HUES64 (cell line): Measurements from ENCODE around the gene CRNN. TPM values are rescaled to one million over a fixed set of nuclear protein-coding genes. Genes with fewer than 3 reads are reported as not detected.

ENCODE experiments used
- H3K27ac ChIP-seq: 2 replicates; pipeline ENCODE4 v1.7.0; 2013; ENCODE audit warnings: low read depth, low read length, inconsistent platforms
- H3K27me3 ChIP-seq: 2 replicates; pipeline ENCODE4 v1.6.1; 2013; ENCODE audit warnings: mild to moderate bottlenecking, low read length; ENCODE audit not compliant: insufficient read depth
- H3K36me3 ChIP-seq: 2 replicates; pipeline ENCODE4 v1.6.1; 2013; ENCODE audit warnings: mild to moderate bottlenecking, low read length; ENCODE audit not compliant: insufficient read depth
- H3K4me1 ChIP-seq: 2 replicates; pipeline ENCODE4 v1.6.1; 2013; ENCODE audit warnings: mild to moderate bottlenecking, low read length, moderate library complexity; ENCODE audit not compliant: insufficient read depth
- H3K4me3 ChIP-seq: 2 replicates; pipeline ENCODE4 v1.5.1; 2013; ENCODE audit warnings: mild to moderate bottlenecking, low read length, moderate library complexity
- H3K9ac ChIP-seq: 2 replicates; pipeline ENCODE4 v1.6.1; 2013; ENCODE audit warnings: mild to moderate bottlenecking, low read depth, low read length
- H3K9me3 ChIP-seq: 2 replicates; pipeline ENCODE4 v1.6.1; 2013; ENCODE audit warnings: low read depth, low read length; ENCODE audit not compliant: insufficient read depth
- whole genome bisulfite sequencing: fragments of 150-250, 120-280 bp; methylation state at CpG from one replicate; pipeline ENCODE4 v1.1.7; 2013; ENCODE audit warnings: missing lambda C conversion rate; 5-methylcytosine and 5-hydroxymethylcytosine counted together
- polyA plus RNA-seq, 2 experiments: library from polyadenylated mRNA; stranded (reverse); fragments of 50-300 nt; gene quantifications; one replicate each; pipeline ENCODE4 v1.2.3, GENCODE V29; 2013

CRNN gene
- polyA plus RNA-seq (2013, experiment 1 of 2) = not detected
- polyA plus RNA-seq (2013, experiment 2 of 2) = not detected

GRCh38 chr1:152413909-152414308 is at the start of gene CRNN:
CRNN (minus strand) TSS chr1:152414263; CDS start chr1:152412233, 2,030 bp downstream.
- H3K9ac ChIP-seq = no peak within 1 kb of the TSS
- WGBS = 72% methylated on average over 3 of the region's 3 CpGs
- H3K9me3 ChIP-seq = peaks cover 96% of the 10 kb centered on the region
- no peak within 1 kb of the TSS for H3K4me3 ChIP-seq
- H3K36me3 ChIP-seq = no peaks in the 10 kb centered on the region
- H3K27ac ChIP-seq = no peak within 1 kb of the TSS
- no peaks in the 10 kb centered on the region for H3K27me3 ChIP-seq
- no peaks in the 10 kb centered on the region for H3K4me1 ChIP-seq

- Histone ChIP-seq H3K9ac (no peak overlapping the region), H3K27me3 (no peaks in the 10 kb centered on the region), H3K27ac (no peak overlapping the region), H3K4me3 (no peak overlapping the region), H3K9me3 (peaks cover 66% of the 10 kb centered on the region), H3K4me1 (no peaks in the 10 kb centered on the region), H3K36me3 (no peaks in the 10 kb centered on the region)
- 93% methylated on average over 26 of the region's 26 CpGs for WGBS
These were observed 48.6 kb upstream of the CRNN start for GRCh38 chr1:152462636-152463035.

- no peak overlapping the region for H3K4me3 ChIP-seq
- H3K9me3 ChIP-seq = peaks cover 66% of the 10 kb centered on the region
- 23% methylated on average over 6 of the region's 6 CpGs for WGBS
- no peaks in the 10 kb centered on the region for H3K27me3 ChIP-seq
- no peaks in the 10 kb centered on the region for H3K36me3 ChIP-seq
- no peak overlapping the region for H3K27ac ChIP-seq
- H3K4me1 ChIP-seq = no peaks in the 10 kb centered on the region
- no peak overlapping the region for H3K9ac ChIP-seq
These were observed 47.5 kb upstream of the CRNN start for GRCh38 chr1:152461544-152461943.

- H3K9ac ChIP-seq = no peak overlapping the region
- no peaks in the 10 kb centered on the region for H3K36me3 ChIP-seq
- peaks cover 64% of the 10 kb centered on the region for H3K9me3 ChIP-seq
- no peaks in the 10 kb centered on the region for H3K4me1 ChIP-seq
- no peak overlapping the region for H3K4me3 ChIP-seq
- WGBS = 72% methylated on average over 3 of the region's 3 CpGs
- H3K27ac ChIP-seq = no peak overlapping the region
- H3K27me3 ChIP-seq = no peaks in the 10 kb centered on the region
These were observed 46.5 kb upstream of the CRNN start for GRCh38 chr1:152460529-152460899.

GRCh38 chr1:152459596-152460528 is 45.8 kb upstream of the CRNN start:
- H3K27ac ChIP-seq = no peak overlapping the region
- H3K4me1 ChIP-seq = no peaks in the 10 kb centered on the region
- WGBS = 62% methylated on average over 8 of the region's 8 CpGs
- no peak overlapping the region for H3K4me3 ChIP-seq
- no peaks in the 10 kb centered on the region for H3K27me3 ChIP-seq
- peaks cover 63% of the 10 kb centered on the region for H3K9me3 ChIP-seq
- no peak overlapping the region for H3K9ac ChIP-seq
- H3K36me3 ChIP-seq = no peaks in the 10 kb centered on the region

- 46% methylated on average over 11 of the region's 11 CpGs for WGBS
- Histone ChIP-seq H3K9me3 (peaks cover 71% of the 10 kb centered on the region), H3K36me3 (no peaks in the 10 kb centered on the region), H3K27me3 (no peaks in the 10 kb centered on the region), H3K4me3 (no peak overlapping the region), H3K27ac (no peak overlapping the region), H3K9ac (no peak overlapping the region), H3K4me1 (no peaks in the 10 kb centered on the region)
These were observed 44.5 kb upstream of the CRNN start for GRCh38 chr1:152458384-152459185.

- 52% methylated on average over 2 of the region's 2 CpGs for WGBS
- Histone ChIP-seq H3K4me3 (no peak overlapping the region), H3K4me1 (no peaks in the 10 kb centered on the region), H3K27ac (no peak overlapping the region), H3K9ac (no peak overlapping the region), H3K27me3 (no peaks in the 10 kb centered on the region), H3K36me3 (no peaks in the 10 kb centered on the region), H3K9me3 (peaks cover 72% of the 10 kb centered on the region)
These were observed 43.5 kb upstream of the CRNN start for GRCh38 chr1:152457561-152457960.

- Histone ChIP-seq H3K27me3 (no peaks in the 10 kb centered on the region), H3K4me3 (no peak overlapping the region), H3K27ac (no peak overlapping the region), H3K9ac (no peak overlapping the region), H3K9me3 (peaks cover 76% of the 10 kb centered on the region), H3K4me1 (no peaks in the 10 kb centered on the region), H3K36me3 (no peaks in the 10 kb centered on the region)
- 100% methylated on average over 1 of the region's 1 CpG for WGBS
These were observed 43.0 kb upstream of the CRNN start for GRCh38 chr1:152457071-152457470.

GRCh38 chr1:152451254-152451653 is 37.2 kb upstream of the CRNN start:
- no peaks in the 10 kb centered on the region for H3K27me3 ChIP-seq
- WGBS = 70% methylated on average over 6 of the region's 6 CpGs

GRCh38 chr1:152449661-152450060 is 35.6 kb upstream of the CRNN start:
- H3K9me3 ChIP-seq = peaks cover 94% of the 10 kb centered on the region
- no peaks in the 10 kb centered on the region for H3K36me3 ChIP-seq
- H3K9ac ChIP-seq = no peak overlapping the region
- no peak overlapping the region for H3K27ac ChIP-seq
- 85% methylated on average over 2 of the region's 2 CpGs for WGBS
- H3K4me3 ChIP-seq = no peak overlapping the region
- H3K27me3 ChIP-seq = no peaks in the 10 kb centered on the region
- no peaks in the 10 kb centered on the region for H3K4me1 ChIP-seq

More at GRCh38 chr1:152451254-152451653, 37.2 kb upstream of the CRNN start:
- H3K4me1 ChIP-seq = no peaks in the 10 kb centered on the region
- no peak overlapping the region for H3K4me3 ChIP-seq
- no peak overlapping the region for H3K27ac ChIP-seq
- H3K9me3 ChIP-seq = peaks cover 90% of the 10 kb centered on the region
- H3K9ac ChIP-seq = no peak overlapping the region
- no peaks in the 10 kb centered on the region for H3K36me3 ChIP-seq

GRCh38 chr1:152448496-152448895 is 34.4 kb upstream of the CRNN start:
- H3K4me3 ChIP-seq = no peak overlapping the region
- no peaks in the 10 kb centered on the region for H3K36me3 ChIP-seq
- H3K27ac ChIP-seq = no peak overlapping the region
- 82% methylated on average over 5 of the region's 5 CpGs for WGBS
- no peak overlapping the region for H3K9ac ChIP-seq
- peaks cover 96% of the 10 kb centered on the region for H3K9me3 ChIP-seq
- no peaks in the 10 kb centered on the region for H3K27me3 ChIP-seq
- H3K4me1 ChIP-seq = no peaks in the 10 kb centered on the region
